Ramos (cell line): ENCODE measurements around the gene SNTN.
"Not testable (repeated sequence)": the region's sequence is repeated elsewhere in the genome, so short reads cannot be mapped to it uniquely, and the experiment has no call there.

ENCODE experiments used
- in situ Hi-C: fragments of 300-500 bp; cut with MboI; formaldehyde crosslinking; loops from one replicate; pipeline ENCODE4 v1.14.3; 2022; ENCODE audit warnings: low sequenced_read_pairs; ENCODE audit not compliant: unreplicated experiment

Gene SNTN

GRCh38 chr3:63652066-63652725 is at the start of gene SNTN:
Gene SNTN (plus strand): TSS chr3:63652675. CDS start chr3:63652688, 13 bp downstream.
- in situ Hi-C loops = no loop called here

- in situ Hi-C loops = no loop called here
Observed at GRCh38 chr3:63607716-63608115, 44.8 kb upstream of the SNTN start.

- in situ Hi-C loops = no loop called here
Observed at GRCh38 chr3:63609408-63609807, 43.1 kb upstream of the SNTN start.

- in situ Hi-C loops = no loop called here
Observed at GRCh38 chr3:63609834-63610233, 42.6 kb upstream of the SNTN start.

- in situ Hi-C loops = no loop called here
Observed at GRCh38 chr3:63611382-63611781, 41.1 kb upstream of the SNTN start.

- in situ Hi-C loops = no loop called here
Observed at GRCh38 chr3:63613561-63613960, 38.9 kb upstream of the SNTN start.

GRCh38 chr3:63617391-63617790 is 35.1 kb upstream of the SNTN start:
- in situ Hi-C loops = no loop called here

- in situ Hi-C loops = no loop called here
Observed at GRCh38 chr3:63624941-63625560, 27.4 kb upstream of the SNTN start.

- in situ Hi-C loops = no loop called here
Observed at GRCh38 chr3:63631670-63632069, 20.8 kb upstream of the SNTN start.

GRCh38 chr3:63635186-63635585 is 17.3 kb upstream of the SNTN start:
- in situ Hi-C loops = no loop called here

- in situ Hi-C loops = no loop called here
Observed at GRCh38 chr3:63639806-63640205, 12.7 kb upstream of the SNTN start.

GRCh38 chr3:63642488-63642887 is 10.0 kb upstream of the SNTN start:
- in situ Hi-C loops = no loop called here

GRCh38 chr3:63644212-63644797 is 8.2 kb upstream of the SNTN start:
- in situ Hi-C loops = no loop called here

GRCh38 chr3:63644928-63645781 is 7.3 kb upstream of the SNTN start:
- in situ Hi-C loops = not testable (repeated sequence)

- in situ Hi-C loops = no loop called here
Observed at GRCh38 chr3:63654211-63654610, 1.7 kb downstream of the SNTN start.

GRCh38 chr3:63654931-63655330 is 2.5 kb downstream of the SNTN start:
- in situ Hi-C loops = no loop called here

GRCh38 chr3:63655519-63655918 is 3.0 kb downstream of the SNTN start:
- in situ Hi-C loops = no loop called here

GRCh38 chr3:63656786-63657185 is 4.3 kb downstream of the SNTN start:
- in situ Hi-C loops = no loop called here

- in situ Hi-C loops = no loop called here
Observed at GRCh38 chr3:63661242-63661641, 8.8 kb downstream of the SNTN start.

- in situ Hi-C loops = no loop called here
Observed at GRCh38 chr3:63662011-63662410, 9.5 kb downstream of the SNTN start.

GRCh38 chr3:63662500-63662899 is 10.0 kb downstream of the SNTN start:
- in situ Hi-C loops = no loop called here
